Caki2 (cell line): ENCODE results near the gene MYD88. TPM values are rescaled to one million over a fixed set of nuclear protein-coding genes. Genes with fewer than 3 reads are reported as not detected.

Experiments
- DNase-seq: peaks from one replicate; pipeline ENCODE4 v3.0.0-alpha.2; 2015; ENCODE audit warnings: low read depth
- in situ Hi-C: cut with HindIII; loops from 2 replicates; pipeline ENCODE4 v1.10.0; 2016; ENCODE audit warnings: low sequenced_read_pairs, low pct_unique_long_range_greater_than_20kb, mixed read lengths
- total RNA-seq: library from RNA; depleted of rRNA; stranded (reverse); fragments of >200 nt; shearing (Covaris generic); gene quantifications from 2 replicates; pipeline ENCODE4 v1.2.3, GENCODE V29; 2014; ENCODE audit warnings: low replicate concordance; rRNA removed

MYD88 gene
- total RNA-seq, 1 experiment from 2014 or later: 2.9 TPM

GRCh38 chr3:38171622-38172021 is 33.2 kb downstream of the MYD88 start:
- in situ Hi-C loops: no loop called here
- DNase-seq: no peak

GRCh38 chr3:38173834-38174418 is 35.5 kb downstream of the MYD88 start:
- in situ Hi-C loops: no loop called here

GRCh38 chr3:38177181-38177580 is 38.7 kb downstream of the MYD88 start:
- no peak for DNase-seq
- in situ Hi-C loops: no loop called here

More at GRCh38 chr3:38173834-38174418, 35.5 kb downstream of the MYD88 start:
- no peak for DNase-seq

DNA sequence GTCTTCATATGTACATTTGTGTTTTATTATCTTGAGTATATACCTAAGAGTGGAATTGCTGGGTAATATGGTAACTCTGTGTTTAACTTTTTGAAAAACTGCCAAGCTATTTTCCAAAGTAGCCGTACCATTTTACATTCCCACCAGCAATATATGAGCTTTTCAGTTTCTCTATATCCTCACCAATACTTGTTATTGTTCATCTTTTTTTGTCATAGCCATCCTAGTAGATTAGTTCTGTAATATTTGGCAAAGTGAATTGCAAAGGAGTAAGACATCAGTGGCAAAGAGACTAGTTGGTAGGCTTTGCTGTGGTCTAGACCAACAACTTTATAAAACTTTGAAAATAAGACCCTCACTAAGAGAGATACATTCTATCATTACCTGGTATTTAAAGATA is 48.3 kb downstream of the MYD88 start:
- DNase-seq: no peak
- in situ Hi-C loops: no loop called here

- DNase-seq: no peak
- in situ Hi-C loops: no loop called here
These were observed 52.0 kb downstream of the MYD88 start for GRCh38 chr3:38190481-38190881.

Other genes with a start within 250 kb of the MYD88 start
- gene VILL, start 147.9 kb upstream of the MYD88 start, total RNA-seq: 0.84 and 1.2 TPM in 2 replicates
- gene PLCD1, start 109.0 kb upstream of the MYD88 start, total RNA-seq: 1.7 and 9.1 TPM in 2 replicates
- gene DLEC1, start 99.5 kb upstream of the MYD88 start, total RNA-seq: not detected in 2 replicates
- 41.3 and 44.5 TPM in 2 replicates for gene ACAA1, start 1.5 kb upstream of the MYD88 start, total RNA-seq
- gene OXSR1, start 26.9 kb downstream of the MYD88 start, total RNA-seq: 14.7 and 17.3 TPM in 2 replicates
- not detected in 2 replicates for gene SLC22A13, start 127.2 kb downstream of the MYD88 start, total RNA-seq
- gene SLC22A14, start 143.6 kb downstream of the MYD88 start, total RNA-seq: not detected in 2 replicates
- gene XYLB, start 208.1 kb downstream of the MYD88 start, total RNA-seq: 1.5 and 3.2 TPM in 2 replicates